OCI-LY3 (cell line): ENCODE results near the gene XRCC6.

Source experiments
- H2AFZ ChIP-seq: fragments of 200-600, 300-600 bp; shearing (Covaris generic); 2 replicates; pipeline ENCODE4 v1.6.0; 2014; ENCODE audit warnings: antibody characterized with exemption, low read depth, low read length
- H3K27ac ChIP-seq: fragments of 200-600, 300-600 bp; sonication (generic); 2 replicates; pipeline ENCODE4 v1.5.1; 2014; ENCODE audit warnings: mild to moderate bottlenecking, low read length, moderate library complexity, mixed read lengths
- H3K27me3 ChIP-seq: fragments of 200-600, 300-600 bp; sonication (generic); 2 replicates; pipeline ENCODE4 v1.6.1; 2014; ENCODE audit warnings: low read depth, low read length, mixed read lengths
- H3K36me3 ChIP-seq: fragments of 200-600, 300-600 bp; sonication (generic); replicated peaks from 2 replicates; pipeline ENCODE3; 2014; ENCODE audit warnings: low read depth, low read length, mixed read lengths
- H3K4me1 ChIP-seq: fragments of 300-600, 200-600 bp; sonication (generic); 2 replicates; pipeline ENCODE4 v1.6.1; 2014; ENCODE audit warnings: low read length, mixed read lengths
- H3K4me2 ChIP-seq: fragments of 200-600, 300-600 bp; sonication (generic); 2 replicates; pipeline ENCODE4 v1.6.1; 2014; ENCODE audit warnings: low read length, mixed read lengths
- H3K4me3 ChIP-seq: fragments of 300-600, 200-600 bp; sonication (generic); 2 replicates; pipeline ENCODE4 v1.5.1; 2014; ENCODE audit warnings: antibody characterized with exemption, mild to moderate bottlenecking, low read length, moderate library complexity
- H3K79me2 ChIP-seq: fragments of 300-600, 200-600 bp; shearing (Covaris generic); 2 replicates; pipeline ENCODE4 v1.6.1; 2014; ENCODE audit warnings: mild to moderate bottlenecking, low read length, mixed read lengths
- H3K9ac ChIP-seq: fragments of 300-600, 200-600 bp; shearing (Covaris generic); 2 replicates; pipeline ENCODE4 v1.6.0; 2014; ENCODE audit warnings: mild to moderate bottlenecking, low read length, moderate library complexity
- H3K9me3 ChIP-seq: fragments of 200-600, 300-600 bp; shearing (Covaris generic); 2 replicates; pipeline ENCODE4 v1.6.1; 2014; ENCODE audit warnings: low read length, mixed read lengths; ENCODE audit not compliant: insufficient read depth
- H4K20me1 ChIP-seq: fragments of 200-600, 300-600 bp; sonication (generic); 2 replicates; pipeline ENCODE4 v1.6.1; 2016; ENCODE audit warnings: low read length, mixed read lengths; ENCODE audit not compliant: insufficient read depth
- CTCF ChIP-seq: fragments of 200-600, 300-600 bp; sonication (generic); IDR thresholded peaks from 2 replicates; pipeline ENCODE4 v1.5.1; 2014; ENCODE audit warnings: antibody characterized with exemption, low read length, low read depth
- EZH2phosphoT487 ChIP-seq: fragments of 200-600 bp; shearing (Covaris generic); IDR thresholded peaks from 2 replicates; pipeline ENCODE4 v1.6.1; 2018; ENCODE audit warnings: antibody characterized with exemption, mixed run types, low read depth

XRCC6 gene

GRCh38 chr22:41702763-41703162 lies 81.7 kb downstream of the XRCC6 start:
- H3K27me3 ChIP-seq, result no peaks in the 10 kb centered on the region
- no peak overlapping the region for H3K4me2 ChIP-seq
- H3K79me2 ChIP-seq, result no peaks in the 10 kb centered on the region
- no peaks in the 10 kb centered on the region for H3K4me1 ChIP-seq
- no peaks in the 10 kb centered on the region for H4K20me1 ChIP-seq
- H3K27ac ChIP-seq, result no peak overlapping the region
- H2AFZ ChIP-seq, result no peak overlapping the region
- TF ChIP-seq EZH2phosphoT487 (no peak), CTCF (no peak)
- H3K9me3 ChIP-seq, result no peaks in the 10 kb centered on the region
- H3K9ac ChIP-seq, result no peak overlapping the region
- no peaks in the 10 kb centered on the region for H3K36me3 ChIP-seq
- H3K4me3 ChIP-seq, result no peak overlapping the region

- no peak overlapping the region for H3K9ac ChIP-seq
- no peaks in the 10 kb centered on the region for H3K79me2 ChIP-seq
- no peak overlapping the region for H2AFZ ChIP-seq
- TF ChIP-seq EZH2phosphoT487, result no peak
- no peak for TF ChIP-seq CTCF
- no peaks in the 10 kb centered on the region for H4K20me1 ChIP-seq
- no peak overlapping the region for H3K27ac ChIP-seq
- H3K4me3 ChIP-seq, result no peak overlapping the region
- no peaks in the 10 kb centered on the region for H3K36me3 ChIP-seq
- no peak overlapping the region for H3K4me2 ChIP-seq
- H3K9me3 ChIP-seq, result no peaks in the 10 kb centered on the region
- no peaks in the 10 kb centered on the region; the same call in 1 of the 2 replicates for H3K27me3 ChIP-seq
- H3K4me1 ChIP-seq, result no peaks in the 10 kb centered on the region
Observed at GRCh38 chr22:41709341-41709740, 88.2 kb downstream of the XRCC6 start.

- Histone ChIP-seq H3K9ac (no peak overlapping the region), H3K79me2 (no peaks in the 10 kb centered on the region), H4K20me1 (no peaks in the 10 kb centered on the region), H2AFZ (no peak overlapping the region), H3K27me3 (peaks cover 3% of the 10 kb centered on the region; the same call in 1 of the 2 replicates), H3K36me3 (no peaks in the 10 kb centered on the region), H3K9me3 (no peaks in the 10 kb centered on the region), H3K4me3 (no peak overlapping the region), H3K4me2 (no peak overlapping the region), H3K27ac (no peak overlapping the region), H3K4me1 (no peaks in the 10 kb centered on the region)
- TF ChIP-seq CTCF (no peak), EZH2phosphoT487 (no peak)
Observed at GRCh38 chr22:41713004-41713403, 91.9 kb downstream of the XRCC6 start.
